AG04449 (cell line): ENCODE data around the gene HOXD13.

Source experiments
- CTCF ChIA-PET: fragments of 350-600 bp; formaldehyde crosslinking; extraction: SDS; loops from one replicate; lab custom pipeline; 2021; ENCODE audit warnings: antibody characterized with exemption; lab: Yijun Ruan, JAX
- POLR2A ChIA-PET: fragments of 400-600, 350-600 bp; formaldehyde crosslinking; extraction: SDS; loops from one replicate; lab custom pipeline; 2020; ENCODE audit warnings: antibody characterized with exemption, inconsistent platforms; lab: Yijun Ruan, JAX
- DNase-seq: peaks from one replicate; pipeline ENCODE4 v3.0.0-alpha.2; 2010; ENCODE audit warnings: low read depth, low spot score
- H3K4me3 ChIP-seq: 2 replicates; pipeline ENCODE4 v1.5.1; 2011; ENCODE audit warnings: low read depth, mild to moderate bottlenecking, control low read depth, low read length
- TF ChIP-seq, protein P1 (sequence below): IDR thresholded peaks from one replicate; pipeline ENCODE4 v1.5.1; 2011; ENCODE audit warnings: mild to moderate bottlenecking, moderate library complexity, low read length, control low read depth, inconsistent platforms; ENCODE audit not compliant: insufficient read depth; ENCODE audit errors: missing control alignments

The HOXD13 gene

DNA sequence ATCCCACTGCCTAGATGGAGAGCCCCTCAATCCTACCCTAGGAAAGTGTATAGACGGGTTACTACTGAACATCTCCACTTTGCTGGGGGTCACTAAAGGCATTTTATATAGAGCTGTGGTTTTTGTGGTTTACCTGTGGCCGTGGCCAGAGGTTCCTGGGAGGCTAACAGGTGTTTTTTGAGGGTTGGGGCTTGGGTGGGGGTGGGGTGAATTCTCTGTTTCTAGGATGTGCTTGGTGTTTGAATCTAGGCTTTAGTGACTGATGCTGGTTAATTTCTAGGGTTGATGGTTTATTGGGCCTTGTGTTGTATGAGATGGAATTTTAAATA lies 44.7 kb downstream of the HOXD13 start:
- TF ChIP-seq, protein P1, sequence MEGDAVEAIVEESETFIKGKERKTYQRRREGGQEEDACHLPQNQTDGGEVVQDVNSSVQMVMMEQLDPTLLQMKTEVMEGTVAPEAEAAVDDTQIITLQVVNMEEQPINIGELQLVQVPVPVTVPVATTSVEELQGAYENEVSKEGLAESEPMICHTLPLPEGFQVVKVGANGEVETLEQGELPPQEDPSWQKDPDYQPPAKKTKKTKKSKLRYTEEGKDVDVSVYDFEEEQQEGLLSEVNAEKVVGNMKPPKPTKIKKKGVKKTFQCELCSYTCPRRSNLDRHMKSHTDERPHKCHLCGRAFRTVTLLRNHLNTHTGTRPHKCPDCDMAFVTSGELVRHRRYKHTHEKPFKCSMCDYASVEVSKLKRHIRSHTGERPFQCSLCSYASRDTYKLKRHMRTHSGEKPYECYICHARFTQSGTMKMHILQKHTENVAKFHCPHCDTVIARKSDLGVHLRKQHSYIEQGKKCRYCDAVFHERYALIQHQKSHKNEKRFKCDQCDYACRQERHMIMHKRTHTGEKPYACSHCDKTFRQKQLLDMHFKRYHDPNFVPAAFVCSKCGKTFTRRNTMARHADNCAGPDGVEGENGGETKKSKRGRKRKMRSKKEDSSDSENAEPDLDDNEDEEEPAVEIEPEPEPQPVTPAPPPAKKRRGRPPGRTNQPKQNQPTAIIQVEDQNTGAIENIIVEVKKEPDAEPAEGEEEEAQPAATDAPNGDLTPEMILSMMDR: no peak
- no peak for DNase-seq
- peak overlapping the region; percentile 78 for H3K4me3 ChIP-seq
- POLR2A ChIA-PET: interaction anchor here (0.8 to 2.6 kb wide), 6 partner anchors 25 to 515 kb away, joined by 3 to 9 read pairs (median 4); no protein-coding TSS in a partner anchor
- CTCF ChIA-PET: interaction anchor here (7.4 to 30.2 kb wide), 5 partner anchors 8 to 506 kb away, joined by 119 to 1421 read pairs (median 190); partner anchors contain the start of genes HOXD3, HOXD4 and HOXD8

- ChIA-PET CTCF (interaction anchor here (0.9 to 30.2 kb wide), 9 partner anchors 9 to 1010 kb away, joined by 3 to 1421 read pairs (median 119); partner anchors contain the start of genes HOXD3, HOXD4 and HOXD8), POLR2A (interaction anchor here (2.6 kb wide), 1 partner anchor 499 kb away, joined by 9 read pairs; no protein-coding TSS in a partner anchor)
- peak overlapping the region; percentile 78 for H3K4me3 ChIP-seq
- TF ChIP-seq, protein P1: no peak
- DNase-seq: no peak
These were observed 45.4 kb downstream of the HOXD13 start for GRCh38 chr2:176137906-176138305.

DNA sequence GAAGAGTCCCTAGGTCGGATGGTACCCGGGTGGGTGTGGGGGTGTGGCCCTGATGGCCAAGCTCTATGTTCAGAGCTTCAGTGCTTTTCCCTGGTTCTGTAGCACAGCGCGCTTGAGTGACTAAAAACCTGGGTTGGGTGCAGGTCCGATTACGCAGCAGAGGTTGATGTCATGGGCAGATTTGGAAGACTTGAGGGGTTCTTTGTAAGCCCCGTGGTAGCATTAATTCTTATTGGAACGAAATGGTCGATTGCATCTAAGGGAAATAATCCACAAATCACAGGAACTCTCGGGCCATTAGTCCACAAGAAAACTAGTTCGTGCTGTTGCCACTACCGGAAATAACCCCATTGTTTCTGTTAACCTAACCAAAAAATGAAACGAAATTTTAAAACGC lies 46.0 kb downstream of the HOXD13 start:
- ChIA-PET POLR2A (interaction anchor here (0.5 to 1.6 kb wide), 5 partner anchors 8 to 513 kb away, joined by 3 to 7 read pairs (median 3); no protein-coding TSS in a partner anchor), CTCF (interaction anchor here (0.9 to 30.2 kb wide), 12 partner anchors 10 to 1010 kb away, joined by 3 to 1421 read pairs (median 10); partner anchors contain the start of genes HOXD3, HOXD4 and HOXD8)
- no peak for DNase-seq
- H3K4me3 ChIP-seq: peak overlapping the region; percentile 78
- TF ChIP-seq, protein P1: no peak

GRCh38 chr2:176138923-176139660 lies 46.6 kb downstream of the HOXD13 start:
- ChIA-PET POLR2A (interaction anchor here (0.5 to 2.1 kb wide), 7 partner anchors 8 to 513 kb away, joined by 3 to 16 read pairs (median 4); no protein-coding TSS in a partner anchor), CTCF (interaction anchor here (0.9 to 30.2 kb wide), 26 partner anchors 10 to 1126 kb away, joined by 3 to 1421 read pairs (median 5); partner anchors contain the start of genes HOXD3, HOXD4 and HOXD8)

DNA sequence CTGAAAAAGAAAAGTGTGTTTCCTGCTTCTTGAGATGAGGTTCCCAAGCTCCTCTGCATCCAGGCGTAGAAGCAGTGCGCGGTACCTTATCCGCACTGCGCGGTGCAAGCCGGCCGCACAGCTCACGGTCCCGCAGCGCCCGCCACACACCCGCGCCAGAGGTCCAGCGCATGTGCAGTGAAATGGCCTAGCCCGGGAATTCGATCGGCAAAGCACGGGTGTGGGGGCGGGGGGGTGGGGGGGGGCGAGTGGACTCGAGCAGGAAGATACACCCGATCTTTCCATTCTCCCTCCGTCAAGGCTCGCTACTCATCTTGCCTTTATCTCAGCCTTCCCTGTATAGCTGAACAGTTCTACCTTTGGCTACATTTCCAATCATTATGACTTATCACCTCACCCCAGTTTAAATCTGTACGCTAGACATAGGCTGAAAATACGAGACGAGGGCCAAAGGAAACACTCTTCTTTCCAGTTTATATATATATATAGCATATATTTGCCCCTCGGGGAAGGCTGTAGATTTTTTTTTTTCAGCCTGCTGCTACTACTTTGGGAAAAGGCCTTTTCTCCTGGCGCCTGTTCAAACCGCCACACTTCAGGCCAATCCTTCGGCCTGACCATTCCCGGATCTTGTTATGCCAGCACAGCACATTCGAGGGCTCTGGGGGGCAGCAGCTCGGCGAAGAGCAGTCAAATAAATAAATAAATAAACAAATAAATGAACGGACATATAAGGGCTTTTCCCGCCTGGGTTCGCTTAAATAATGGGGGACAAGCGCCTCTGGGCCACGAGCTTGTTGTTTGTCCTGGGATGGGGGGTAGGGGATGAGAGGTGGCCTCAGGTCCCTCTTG lies 47.4 kb downstream of the HOXD13 start:
- POLR2A ChIA-PET: interaction anchor here (0.6 to 2.1 kb wide), 6 partner anchors 8 to 589 kb away, joined by 3 to 16 read pairs (median 5); no protein-coding TSS in a partner anchor
- no peak for DNase-seq
- CTCF ChIA-PET: interaction anchor here (0.7 to 30.2 kb wide), 55 partner anchors 11 to 1125 kb away, joined by 3 to 1421 read pairs (median 5); partner anchors contain the start of genes HOXD3, HOXD4, HOXD8 and MTX2
- TF ChIP-seq, protein P1: no peak
- H3K4me3 ChIP-seq: peak overlapping the region; percentile 78

More at GRCh38 chr2:176138923-176139660, 46.6 kb downstream of the HOXD13 start:
- no peak for DNase-seq
- TF ChIP-seq, protein P1: no peak
- peak overlapping the region; percentile 78 for H3K4me3 ChIP-seq
